Mononuclear cell (primary cell): ENCODE results near the gene MYADML2. TPM values are rescaled to one million over a fixed set of nuclear protein-coding genes. Genes with fewer than 3 reads are reported as not detected.

Experiments used
- H3K27me3 ChIP-seq: 2 replicates; pipeline ENCODE4 v1.6.0; 2011; ENCODE audit warnings: low read length, control low read depth; ENCODE audit not compliant: insufficient read depth
- H3K4me1 ChIP-seq: 2 replicates; pipeline ENCODE4 v1.5.1; 2011; ENCODE audit warnings: mild to moderate bottlenecking, low read length, control low read depth; ENCODE audit not compliant: insufficient read depth
- H3K4me3 ChIP-seq: 2 replicates; pipeline ENCODE4 v1.5.1; 2011; ENCODE audit warnings: mild to moderate bottlenecking, low read length, moderate library complexity
- H3K9me3 ChIP-seq: 2 replicates; pipeline ENCODE4 v1.5.1; 2011; ENCODE audit warnings: low read depth, mild to moderate bottlenecking, control low read depth, low read length
- total RNA-seq: library from RNA; depleted of rRNA; stranded (reverse); fragments of >200 nt; gene quantifications from one replicate; pipeline ENCODE4 v1.2.3, GENCODE V29; 2012

The MYADML2 gene, protein sequence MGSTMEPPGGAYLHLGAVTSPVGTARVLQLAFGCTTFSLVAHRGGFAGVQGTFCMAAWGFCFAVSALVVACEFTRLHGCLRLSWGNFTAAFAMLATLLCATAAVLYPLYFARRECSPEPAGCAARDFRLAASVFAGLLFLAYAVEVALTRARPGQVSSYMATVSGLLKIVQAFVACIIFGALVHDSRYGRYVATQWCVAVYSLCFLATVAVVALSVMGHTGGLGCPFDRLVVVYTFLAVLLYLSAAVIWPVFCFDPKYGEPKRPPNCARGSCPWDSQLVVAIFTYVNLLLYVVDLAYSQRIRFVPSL
- total RNA-seq, result not detected

GRCh38 chr17:81947189-81947588 lies at the start of gene MYADML2:
Gene MYADML2 (minus strand): TSS chr17:81947233. CDS start chr17:81941741, 5,492 bp downstream.
- no peaks in the 10 kb centered on the region for H3K27me3 ChIP-seq
- no peaks in the 10 kb centered on the region for H3K4me1 ChIP-seq
- H3K4me3 ChIP-seq, result no peak within 1 kb of the TSS
- H3K9me3 ChIP-seq, result no peaks in the 10 kb centered on the region

DNA sequence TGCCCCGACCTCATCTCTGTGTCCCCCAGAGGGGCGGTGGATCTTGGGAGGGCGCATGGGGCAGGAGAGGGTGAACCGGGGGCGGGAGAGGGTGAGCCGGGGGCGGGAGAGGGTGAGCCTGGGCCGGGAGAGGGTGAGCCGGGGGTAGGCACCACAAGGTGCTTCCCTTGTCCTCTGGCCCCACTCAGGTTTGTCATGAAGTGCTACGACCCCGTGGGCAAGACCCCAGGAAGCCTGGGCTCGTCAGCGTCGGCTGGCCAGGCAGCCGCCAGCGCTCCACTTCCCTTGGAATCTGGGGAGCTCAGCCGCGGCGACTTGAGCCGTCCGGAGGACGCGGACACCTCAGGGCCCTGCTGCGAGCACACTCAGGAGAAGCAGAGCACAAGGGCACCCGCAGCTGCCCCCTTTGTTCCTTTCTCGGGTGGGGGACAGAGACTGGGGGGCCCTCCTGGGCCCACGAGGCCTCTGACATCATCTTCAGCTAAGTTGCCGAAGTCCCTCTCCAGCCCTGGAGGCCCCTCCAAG lies 49.3 kb upstream of the MYADML2 start:
- no peaks in the 10 kb centered on the region for H3K27me3 ChIP-seq
- H3K9me3 ChIP-seq, result no peaks in the 10 kb centered on the region
- H3K4me3 ChIP-seq, result no peak overlapping the region
- H3K4me1 ChIP-seq, result no peaks in the 10 kb centered on the region

- no peaks in the 10 kb centered on the region for H3K9me3 ChIP-seq
- H3K4me3 ChIP-seq, result no peak overlapping the region
- no peaks in the 10 kb centered on the region for H3K27me3 ChIP-seq
- no peaks in the 10 kb centered on the region for H3K4me1 ChIP-seq
Observed at GRCh38 chr17:81995463-81996231, 48.6 kb upstream of the MYADML2 start.

DNA sequence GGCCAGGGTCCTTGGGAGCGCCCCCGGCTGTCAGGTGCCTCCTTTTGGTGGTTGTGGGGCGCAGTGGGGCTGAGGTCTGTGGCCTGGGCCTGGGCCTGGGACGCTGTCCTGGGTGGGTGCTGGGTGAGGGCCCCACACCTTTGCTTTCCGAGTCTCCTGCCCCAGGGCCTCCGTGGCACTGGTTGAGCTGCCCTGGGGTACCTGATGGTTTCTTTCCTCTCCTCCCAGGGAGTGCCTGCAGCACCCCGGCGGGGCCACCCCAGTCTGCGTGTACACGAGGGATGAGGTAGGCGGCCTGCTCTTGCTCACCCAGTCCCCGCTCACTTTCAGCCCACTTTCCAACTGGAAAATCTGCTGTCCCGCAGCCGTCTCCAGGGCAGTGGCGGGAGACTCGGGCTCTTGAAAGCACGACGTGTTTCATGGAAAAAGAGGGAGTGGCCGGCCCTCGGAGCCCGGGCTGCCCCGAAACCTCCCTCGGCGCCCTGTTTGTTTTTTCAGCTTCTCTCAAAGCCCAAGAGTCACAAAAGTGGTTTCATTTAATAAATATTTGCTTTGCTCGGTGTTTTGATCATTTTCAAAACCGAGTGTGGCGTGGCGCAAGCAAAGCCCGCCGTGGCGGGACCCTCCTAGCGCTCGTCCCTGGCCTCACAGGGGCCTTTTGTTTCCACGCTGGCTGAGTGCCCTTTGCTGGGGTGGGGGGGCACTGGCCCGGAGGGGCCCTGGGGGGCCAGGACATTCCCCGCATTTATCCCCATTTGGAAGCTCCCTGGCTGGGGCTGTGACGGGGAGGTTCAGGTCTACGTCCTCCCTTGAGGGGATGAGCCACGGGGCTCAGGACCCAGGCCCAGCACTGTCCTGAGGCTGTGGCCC lies 47.8 kb upstream of the MYADML2 start:
- Histone ChIP-seq H3K4me3 (no peak overlapping the region), H3K4me1 (no peaks in the 10 kb centered on the region), H3K27me3 (no peaks in the 10 kb centered on the region), H3K9me3 (no peaks in the 10 kb centered on the region)

GRCh38 chr17:81993729-81994592 lies 46.9 kb upstream of the MYADML2 start:
- Histone ChIP-seq H3K4me3 (no peak overlapping the region), H3K9me3 (no peaks in the 10 kb centered on the region), H3K27me3 (no peaks in the 10 kb centered on the region), H3K4me1 (no peaks in the 10 kb centered on the region)

GRCh38 chr17:81992306-81993102 lies 45.5 kb upstream of the MYADML2 start:
- no peak overlapping the region for H3K4me3 ChIP-seq
- no peaks in the 10 kb centered on the region for H3K27me3 ChIP-seq
- no peaks in the 10 kb centered on the region for H3K4me1 ChIP-seq
- no peaks in the 10 kb centered on the region for H3K9me3 ChIP-seq

DNA sequence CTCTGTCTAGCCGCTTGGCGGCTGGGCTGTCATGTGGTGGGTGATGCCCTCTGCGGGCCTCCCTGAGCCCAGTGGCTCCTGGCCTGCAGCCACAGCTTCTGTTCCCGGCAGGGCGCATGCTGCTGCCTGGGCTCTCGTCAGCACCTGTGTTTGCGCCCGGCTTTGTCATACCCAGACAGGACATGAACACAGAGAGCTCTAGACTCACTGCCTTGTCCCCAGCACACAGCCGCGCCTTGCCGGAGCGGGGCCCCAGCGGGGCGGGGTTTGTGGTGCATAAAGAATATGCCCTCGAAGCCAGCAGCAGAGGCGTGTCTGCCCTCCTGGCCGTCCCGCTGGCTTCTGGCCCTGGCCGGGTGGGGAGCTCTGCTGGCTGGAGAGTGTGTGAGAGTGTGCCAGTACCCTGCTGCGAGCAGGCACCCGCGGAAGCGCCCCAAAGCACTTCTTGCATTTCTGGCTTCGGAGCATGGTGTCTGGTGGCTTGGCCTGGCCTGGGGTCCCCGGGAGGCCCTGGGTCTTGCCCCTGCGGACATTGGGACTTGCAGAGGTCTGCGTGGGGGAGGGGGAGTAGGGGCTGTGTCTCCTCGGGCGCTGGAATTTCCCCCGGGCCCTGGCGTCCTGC lies 44.8 kb upstream of the MYADML2 start:
- Histone ChIP-seq H3K4me1 (no peaks in the 10 kb centered on the region), H3K27me3 (no peaks in the 10 kb centered on the region), H3K4me3 (no peak overlapping the region)

GRCh38 chr17:81990836-81991683 lies 44.0 kb upstream of the MYADML2 start:
- H3K4me3 ChIP-seq, result no peak overlapping the region
- no peaks in the 10 kb centered on the region for H3K27me3 ChIP-seq
- no peaks in the 10 kb centered on the region for H3K4me1 ChIP-seq
- no peaks in the 10 kb centered on the region for H3K9me3 ChIP-seq

More for the DNA sequence above, 44.8 kb upstream of the MYADML2 start:
- no peaks in the 10 kb centered on the region for H3K9me3 ChIP-seq

DNA sequence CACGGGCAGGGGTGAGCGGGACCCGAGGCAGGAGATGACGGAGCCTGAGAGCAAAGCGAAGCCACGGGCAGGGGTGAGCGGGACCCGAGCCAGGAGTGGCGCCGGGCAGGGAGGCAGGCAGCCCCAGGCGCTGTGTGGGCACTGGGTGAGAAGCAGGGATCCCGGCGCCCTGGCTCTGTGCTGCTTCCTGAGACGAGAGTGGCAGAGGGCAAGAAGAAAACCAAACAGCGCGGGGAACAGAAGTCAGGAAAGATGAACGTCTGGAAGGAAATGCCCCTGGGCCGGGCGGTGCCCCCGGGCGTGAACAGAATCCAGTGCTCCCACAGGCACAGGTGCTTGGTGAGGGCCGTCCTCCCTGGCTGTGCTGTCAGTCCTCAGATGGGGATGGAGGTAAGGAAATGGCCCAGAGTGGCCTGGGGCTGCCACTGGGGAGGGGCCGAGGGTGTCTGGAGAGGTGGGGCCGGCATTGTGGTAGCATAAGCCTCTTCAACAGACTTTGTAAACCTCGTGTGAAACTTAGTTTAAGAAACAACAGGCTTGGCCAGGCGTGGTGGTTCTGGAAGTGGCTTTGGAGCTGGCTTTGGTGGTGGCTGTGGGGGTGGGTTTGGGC lies 40.2 kb upstream of the MYADML2 start:
- Histone ChIP-seq H3K9me3 (no peaks in the 10 kb centered on the region), H3K4me1 (peaks cover 6% of the 10 kb centered on the region), H3K27me3 (no peaks in the 10 kb centered on the region), H3K4me3 (no peak overlapping the region)

- no peak overlapping the region for H3K4me3 ChIP-seq
- H3K9me3 ChIP-seq, result no peaks in the 10 kb centered on the region
- peaks cover 6% of the 10 kb centered on the region for H3K4me1 ChIP-seq
- no peaks in the 10 kb centered on the region for H3K27me3 ChIP-seq
Observed at GRCh38 chr17:81986606-81987005, 39.6 kb upstream of the MYADML2 start.

- Histone ChIP-seq H3K27me3 (no peaks in the 10 kb centered on the region), H3K4me3 (no peak overlapping the region), H3K4me1 (peaks cover 21% of the 10 kb centered on the region), H3K9me3 (no peaks in the 10 kb centered on the region)
Observed at GRCh38 chr17:81984773-81985410, 37.9 kb upstream of the MYADML2 start.
